Measurements from ENCODE around the gene KRTAP20-1. TPM values are rescaled to one million over a fixed set of nuclear protein-coding genes. Genes with fewer than 3 reads are reported as not detected.

The KRTAP20-1 gene
- total and polyA plus RNA-seq, 4 donors: not detected

GRCh38 chr21:30623362-30623761 is 7.1 kb downstream of the KRTAP20-1 start:
- 88 to 90% methylated on average over 3 of the region's 3 CpGs for WGBS, 2 donors
- H3K4me3 ChIP-seq: no peak overlapping the region
- H3K4me1 ChIP-seq (ENCODE audit: control insufficient read depth in 5 of 5, insufficient read depth in 5 of 5, low read length in 5 of 5): no peaks in the 10 kb centered on the region
- H3K9me3 ChIP-seq (ENCODE audit: control insufficient read depth in 4 of 4, insufficient read depth in 3 of 4, low read length in 3 of 4): peaks cover 0 to 12% (median 2%) of the 10 kb centered on the region in 4 donors
- DNase-seq (no peak), ATAC-seq (ENCODE audit: insufficient read depth, low FRiP score) (no peak)
- no peak overlapping the region for H3K27ac ChIP-seq (ENCODE audit: low read depth in 1 of 2, low read length in 1 of 2)
- no peak overlapping the region for H3K9ac ChIP-seq (ENCODE audit: insufficient read depth in 1 of 2, low read length in 2 of 2)
- no peaks in the 10 kb centered on the region for H3K36me3 ChIP-seq (ENCODE audit: control insufficient read depth in 4 of 4, insufficient read depth in 4 of 4, low read length in 4 of 4)
- no peak for TF ChIP-seq CTCF (IDR thresholded peaks at IDR 0.05; ENCODE audit: control extremely low read depth, extremely low read depth)
- no peaks in the 10 kb centered on the region for H3K27me3 ChIP-seq (ENCODE audit: control insufficient read depth in 3 of 3, insufficient read depth in 3 of 3, low read length in 2 of 3)

GRCh38 chr21:30625449-30626165 is 9.4 kb downstream of the KRTAP20-1 start:
- no peak for DNase-seq
- no peaks in the 10 kb centered on the region for H3K27me3 ChIP-seq (ENCODE audit: control insufficient read depth in 3 of 3, insufficient read depth in 3 of 3, low read length in 2 of 3)
- 50 to 68% methylated on average over 4 of the region's 4 CpGs for WGBS, 2 donors
- no peak for ATAC-seq (ENCODE audit: insufficient read depth, low FRiP score)
- no peak overlapping the region for H3K4me3 ChIP-seq
- H3K9me3 ChIP-seq (ENCODE audit: control insufficient read depth in 4 of 4, insufficient read depth in 3 of 4, low read length in 3 of 4): peaks cover 0 to 12% (median 2%) of the 10 kb centered on the region in 4 donors
- no peaks in the 10 kb centered on the region for H3K4me1 ChIP-seq (ENCODE audit: control insufficient read depth in 5 of 5, insufficient read depth in 5 of 5, low read length in 5 of 5)
- H3K27ac ChIP-seq (ENCODE audit: low read depth in 1 of 2, low read length in 1 of 2): no peak overlapping the region
- H3K36me3 ChIP-seq (ENCODE audit: control insufficient read depth in 4 of 4, insufficient read depth in 4 of 4, low read length in 4 of 4): no peaks in the 10 kb centered on the region
- H3K9ac ChIP-seq (ENCODE audit: insufficient read depth in 1 of 2, low read length in 2 of 2): no peak overlapping the region
- TF ChIP-seq CTCF (IDR thresholded peaks at IDR 0.05; ENCODE audit: control extremely low read depth, extremely low read depth): no peak

- WGBS, 2 donors: 75 to 82% methylated on average over 4 of the region's 4 CpGs
- Histone ChIP-seq H3K9ac (ENCODE audit: insufficient read depth in 1 of 2, low read length in 2 of 2) (no peak overlapping the region), H3K36me3 (ENCODE audit: control insufficient read depth in 4 of 4, insufficient read depth in 4 of 4, low read length in 4 of 4) (no peaks in the 10 kb centered on the region), H3K4me1 (ENCODE audit: control insufficient read depth in 5 of 5, insufficient read depth in 5 of 5, low read length in 5 of 5) (no peaks in the 10 kb centered on the region), H3K9me3 (ENCODE audit: control insufficient read depth in 4 of 4, insufficient read depth in 3 of 4, low read length in 3 of 4) (peaks cover 0 to 12% (median 2%) of the 10 kb centered on the region in 4 donors), H3K27me3 (ENCODE audit: control insufficient read depth in 3 of 3, insufficient read depth in 3 of 3, low read length in 2 of 3) (no peaks in the 10 kb centered on the region), H3K4me3 (no peak overlapping the region), H3K27ac (ENCODE audit: low read depth in 1 of 2, low read length in 1 of 2) (no peak overlapping the region)
- DNase-seq (no peak), ATAC-seq (ENCODE audit: insufficient read depth, low FRiP score) (no peak)
- no peak for TF ChIP-seq CTCF (IDR thresholded peaks at IDR 0.05; ENCODE audit: control extremely low read depth, extremely low read depth)
Measured at GRCh38 chr21:30628109-30628508, 11.9 kb downstream of the KRTAP20-1 start.

- Histone ChIP-seq H3K27me3 (ENCODE audit: control insufficient read depth in 3 of 3, insufficient read depth in 3 of 3, low read length in 2 of 3) (no peaks in the 10 kb centered on the region), H3K4me3 (no peak overlapping the region), H3K4me1 (ENCODE audit: control insufficient read depth in 5 of 5, insufficient read depth in 5 of 5, low read length in 5 of 5) (no peaks in the 10 kb centered on the region), H3K27ac (ENCODE audit: low read depth in 1 of 2, low read length in 1 of 2) (no peak overlapping the region), H3K9ac (ENCODE audit: insufficient read depth in 1 of 2, low read length in 2 of 2) (no peak overlapping the region), H3K36me3 (ENCODE audit: control insufficient read depth in 4 of 4, insufficient read depth in 4 of 4, low read length in 4 of 4) (no peaks in the 10 kb centered on the region), H3K9me3 (ENCODE audit: control insufficient read depth in 4 of 4, insufficient read depth in 3 of 4, low read length in 3 of 4) (peaks cover 0 to 7% (median 2%) of the 10 kb centered on the region in 4 donors)
- no peak for TF ChIP-seq CTCF (IDR thresholded peaks at IDR 0.05; ENCODE audit: control extremely low read depth, extremely low read depth)
- ATAC-seq (ENCODE audit: insufficient read depth, low FRiP score) (no peak), DNase-seq (no peak)
- WGBS, 2 donors: 62 to 75% methylated on average over 1 of the region's 1 CpG
Measured at GRCh38 chr21:30629200-30629599, 13.0 kb downstream of the KRTAP20-1 start.

Measured in lung (tissue), 12 donors.